GM19328 (cell line): ENCODE results near the gene ANKRD63.

Experiments
- ATAC-seq: cut with Tn5 transposase; IDR thresholded peaks from one replicate; pipeline ENCODE4 v1.9.1; 2021; ENCODE audit warnings: mild to moderate bottlenecking, moderate library complexity; ENCODE audit not compliant: unreplicated experiment

The ANKRD63 gene

DNA sequence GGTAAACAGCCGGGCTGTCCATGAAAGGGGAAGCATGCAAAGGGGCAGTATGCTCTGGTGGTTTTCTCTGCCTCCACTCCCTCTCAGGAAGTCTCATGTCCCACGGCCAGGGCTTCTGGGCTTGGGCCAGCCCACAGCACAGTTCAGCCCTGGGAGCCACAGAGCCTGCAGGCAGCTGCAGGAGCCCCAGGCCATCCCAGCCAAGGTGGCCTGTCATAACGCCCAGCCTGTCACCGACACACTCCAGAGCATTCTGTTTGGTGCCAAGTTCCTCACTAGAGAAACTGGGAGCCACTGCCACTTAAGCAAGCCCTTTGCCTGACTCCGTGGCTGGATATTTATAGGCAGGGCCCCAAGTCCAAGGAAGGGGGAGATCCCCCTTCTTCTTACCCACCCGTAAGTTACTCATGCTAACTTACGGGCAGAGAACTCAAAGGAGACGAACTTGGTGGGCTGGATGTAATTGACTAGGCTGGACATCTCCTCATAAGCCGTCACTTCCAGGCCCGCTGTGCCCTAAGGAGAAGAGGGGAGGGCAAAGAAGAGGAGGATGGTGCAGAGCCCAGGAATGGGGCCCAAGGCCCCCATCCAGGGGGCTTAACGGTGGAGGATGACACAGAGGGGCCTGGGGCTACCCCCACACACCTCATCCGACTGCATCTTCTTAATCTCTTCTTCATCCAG lies 13.2 kb upstream of the ANKRD63 start:
- no peak for ATAC-seq

DNA sequence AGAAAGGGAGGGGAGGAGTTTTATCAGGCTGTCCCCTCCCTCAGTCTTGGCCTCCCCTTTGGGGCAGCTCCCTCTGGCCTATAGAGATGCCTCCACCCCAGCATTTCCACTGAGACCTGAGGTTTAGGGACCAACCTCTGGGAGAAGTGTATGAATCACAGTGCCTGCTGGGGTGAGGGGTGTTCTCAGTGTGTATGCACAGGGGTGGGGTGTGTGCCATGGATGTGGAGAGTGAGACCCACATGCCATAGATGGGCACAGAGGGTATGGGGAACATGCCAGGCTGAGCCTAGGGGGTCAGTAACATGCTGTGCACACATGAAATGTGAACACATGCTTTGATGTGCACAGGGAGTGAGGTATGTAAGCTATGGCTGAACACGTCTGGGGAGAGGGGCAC lies 12.4 kb upstream of the ANKRD63 start:
- no peak for ATAC-seq

DNA sequence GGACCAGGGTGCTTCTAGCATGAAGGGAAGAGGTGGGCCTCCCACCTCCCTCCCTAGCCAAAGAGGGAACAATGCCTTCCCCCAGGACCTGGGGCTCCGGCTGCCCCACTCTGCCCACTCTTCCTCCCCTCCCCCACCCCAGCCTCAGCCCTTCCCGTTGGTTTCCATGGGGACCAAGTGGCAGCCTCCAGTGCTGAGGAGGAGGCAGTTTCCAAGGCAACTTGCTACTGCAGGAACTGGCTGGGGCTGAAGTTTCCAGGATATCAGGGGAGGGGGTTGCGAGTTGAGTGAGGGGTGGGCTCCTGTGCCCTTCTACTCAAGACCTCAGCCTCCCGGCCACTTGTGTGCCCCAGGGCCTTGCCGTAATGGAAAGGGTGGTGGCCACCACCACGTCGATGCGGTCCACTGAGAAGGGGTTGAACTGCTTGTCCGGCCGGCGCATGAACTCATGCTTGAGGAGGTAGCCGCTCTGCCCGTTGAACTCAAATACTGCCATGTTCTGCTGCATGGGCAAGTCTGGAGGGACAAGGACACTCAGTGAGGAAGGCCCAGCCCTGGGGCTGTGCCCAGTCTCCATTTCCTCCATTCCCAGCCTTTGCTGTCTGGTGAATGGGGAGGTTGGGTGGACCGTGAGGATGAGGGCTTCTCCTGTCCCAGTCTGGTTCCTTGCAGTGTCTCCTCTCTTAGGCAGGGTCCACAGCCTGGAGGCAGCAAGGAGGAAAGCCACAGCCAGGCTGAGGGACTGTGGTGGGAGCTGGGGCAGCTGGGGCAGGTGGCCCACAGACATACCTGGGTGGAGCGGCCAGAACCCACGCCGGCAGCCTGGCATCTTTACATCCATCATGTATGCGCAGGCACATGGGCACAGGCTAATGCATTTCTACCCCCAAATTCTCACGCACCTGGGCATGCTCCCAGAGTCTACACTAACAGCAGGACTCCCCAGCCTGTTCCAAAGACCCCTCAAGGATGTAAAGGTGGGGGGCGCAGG lies 11.3 kb upstream of the ANKRD63 start:
- ATAC-seq: no peak

DNA sequence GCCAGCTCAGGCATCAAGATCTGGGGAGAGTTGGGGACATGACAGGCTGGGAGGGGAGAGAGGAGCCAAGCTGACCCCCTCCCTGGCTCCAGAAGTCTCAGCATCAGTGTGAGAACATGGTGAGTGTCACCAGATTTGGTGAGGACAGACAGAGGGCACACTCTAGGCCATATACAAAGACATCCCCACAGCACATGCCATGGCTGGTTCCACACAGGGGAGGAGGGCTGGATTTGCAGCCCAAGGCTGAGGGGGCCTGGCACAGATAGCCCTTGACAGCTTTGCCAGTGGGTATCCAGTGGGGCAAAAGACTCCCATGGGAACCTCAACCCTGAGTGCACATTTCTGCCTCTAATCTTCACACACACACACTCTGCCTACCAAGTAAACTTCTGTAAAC lies 10.1 kb upstream of the ANKRD63 start:
- ATAC-seq: no peak

DNA sequence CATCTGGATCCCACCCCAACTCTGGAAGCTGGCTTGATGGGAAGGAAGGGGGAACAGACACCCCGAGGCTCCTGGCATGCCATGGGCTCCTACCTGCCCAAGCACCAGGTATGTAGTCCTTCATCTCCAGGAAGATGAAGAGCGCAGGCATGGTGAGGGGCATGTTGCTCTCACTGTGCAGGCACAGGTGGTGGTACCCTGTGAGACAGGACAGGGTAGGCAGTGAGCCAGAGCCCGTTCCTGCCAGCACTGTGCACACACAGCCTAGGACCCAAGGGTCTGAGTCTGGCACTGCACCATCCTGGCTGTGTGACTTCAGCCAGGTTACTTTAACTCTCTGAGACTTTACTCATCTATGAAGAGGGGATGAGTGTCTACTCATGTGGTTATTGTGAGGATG lies 9.4 kb upstream of the ANKRD63 start:
- no peak for ATAC-seq

DNA sequence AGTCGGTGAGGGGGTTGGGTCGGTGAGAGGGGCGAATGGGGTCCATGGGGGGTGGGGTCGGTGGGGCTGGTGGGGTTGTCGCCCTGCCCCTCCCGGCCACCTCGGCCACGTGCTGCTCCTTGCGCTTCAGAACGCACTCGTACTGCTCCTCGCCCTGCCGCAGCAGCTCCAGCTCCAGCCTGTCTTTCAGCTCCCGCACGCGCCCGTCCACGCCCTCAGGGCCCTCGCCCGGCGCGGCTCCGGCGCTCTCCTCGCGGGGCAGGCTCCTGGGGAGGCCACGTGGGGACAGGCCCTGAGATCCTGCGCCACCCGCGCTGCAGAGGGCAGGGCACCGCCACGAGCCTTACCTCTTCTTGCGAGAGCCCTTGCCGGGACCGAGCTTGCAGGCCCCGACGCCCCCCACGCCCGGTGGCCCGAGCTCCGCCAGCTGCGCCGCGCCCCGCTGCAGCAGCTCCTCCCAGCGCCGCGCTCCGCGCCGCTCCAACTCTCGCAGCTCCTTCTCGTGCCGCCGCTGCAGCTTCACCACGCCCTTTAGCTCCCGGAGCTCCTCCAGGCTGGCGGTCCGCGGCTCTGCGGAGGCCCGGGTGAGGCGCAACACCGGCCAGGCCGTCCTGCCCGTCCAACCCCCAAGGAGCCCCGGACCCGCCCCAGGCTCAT lies 8.2 kb upstream of the ANKRD63 start:
- ATAC-seq: no peak

DNA sequence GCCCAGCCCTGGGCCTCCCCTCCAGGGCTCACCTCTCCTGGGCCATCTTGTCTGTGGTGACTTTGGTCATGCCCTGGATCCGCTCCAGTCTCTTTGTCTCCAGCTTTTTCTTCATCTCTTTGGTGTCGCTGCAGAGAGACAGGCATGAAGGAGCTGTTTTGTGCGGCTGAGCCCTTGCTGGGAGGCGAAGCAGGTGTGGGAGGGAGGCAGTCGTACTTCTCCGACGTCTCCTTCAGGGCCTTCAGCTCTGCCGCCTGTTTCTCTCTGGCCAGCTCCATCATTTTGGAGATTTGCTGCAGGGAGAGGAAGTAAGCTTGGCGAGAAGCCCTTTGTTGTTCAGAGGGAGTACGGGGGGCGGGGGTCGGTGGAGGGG lies 7.7 kb upstream of the ANKRD63 start:
- no peak for ATAC-seq

DNA sequence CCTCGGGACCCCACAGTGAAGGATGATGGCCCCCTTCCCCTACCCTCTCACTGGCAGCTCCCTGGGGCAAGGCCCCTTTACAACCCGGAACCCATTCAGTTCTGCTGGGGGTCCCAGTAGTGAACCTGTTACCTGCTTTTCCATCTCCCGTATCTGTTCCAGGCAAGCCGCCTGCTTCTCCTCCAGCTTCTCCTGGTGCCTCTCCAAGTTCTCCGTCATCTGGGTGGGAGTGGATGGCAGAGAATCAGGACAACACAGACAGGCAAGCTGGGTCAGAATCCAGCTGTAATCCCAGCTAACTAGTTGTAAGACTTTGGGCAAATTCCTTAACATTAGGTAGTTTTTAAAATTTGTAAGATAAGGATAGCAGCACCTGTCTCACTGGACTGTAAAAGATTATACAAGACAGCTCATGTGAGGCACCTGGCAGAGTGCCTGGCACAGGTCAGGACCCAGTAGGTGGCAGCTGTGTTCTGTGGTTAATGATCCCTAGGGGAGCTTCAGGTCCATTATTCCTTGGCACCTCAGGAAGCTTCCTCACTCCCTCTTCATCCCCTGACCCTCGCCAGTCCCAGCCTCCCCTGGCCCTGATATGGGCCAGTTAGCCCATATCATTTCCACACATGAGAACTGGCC lies 6.4 kb upstream of the ANKRD63 start:
- no peak for ATAC-seq

DNA sequence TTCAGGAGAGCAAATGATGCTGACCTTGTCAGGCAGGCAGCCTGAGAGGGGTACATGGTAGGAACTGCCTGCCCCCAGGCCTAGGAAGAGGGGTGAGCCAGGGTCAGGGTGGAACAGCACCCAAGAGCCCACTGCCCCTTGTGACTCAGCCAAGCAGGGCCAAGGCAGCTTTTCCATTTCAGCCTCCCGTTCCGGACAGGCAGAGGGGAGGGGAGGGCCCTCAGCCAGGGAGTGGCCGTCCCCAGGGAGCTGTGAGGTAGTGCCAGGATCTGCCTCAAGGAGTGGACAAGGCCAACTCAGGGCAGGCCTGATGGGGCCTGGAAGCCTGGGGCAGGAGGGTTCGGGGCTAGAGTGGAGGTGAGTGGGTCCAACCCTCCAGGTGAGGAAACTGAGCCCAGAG lies 5.1 kb upstream of the ANKRD63 start:
- no peak for ATAC-seq

DNA sequence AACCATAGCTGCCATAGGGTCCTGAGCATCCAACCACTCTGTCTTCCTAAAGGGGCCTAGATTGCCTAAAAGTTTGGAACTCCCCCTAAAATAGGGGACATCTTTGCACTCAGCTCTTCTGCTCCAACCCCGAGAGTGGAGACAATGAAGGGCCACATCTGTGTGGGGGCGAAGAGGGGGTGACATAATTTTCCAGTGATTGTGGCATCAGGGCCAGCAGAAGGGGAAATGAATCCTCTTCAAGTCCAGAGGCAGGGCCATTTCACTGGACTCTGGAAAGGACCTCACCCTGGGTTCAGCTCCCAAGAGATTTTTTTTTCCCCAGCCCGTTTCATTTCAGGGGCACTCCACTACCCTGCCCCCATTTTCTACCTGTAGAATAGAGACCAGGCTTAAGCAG lies 4.6 kb upstream of the ANKRD63 start:
- no peak for ATAC-seq

DNA sequence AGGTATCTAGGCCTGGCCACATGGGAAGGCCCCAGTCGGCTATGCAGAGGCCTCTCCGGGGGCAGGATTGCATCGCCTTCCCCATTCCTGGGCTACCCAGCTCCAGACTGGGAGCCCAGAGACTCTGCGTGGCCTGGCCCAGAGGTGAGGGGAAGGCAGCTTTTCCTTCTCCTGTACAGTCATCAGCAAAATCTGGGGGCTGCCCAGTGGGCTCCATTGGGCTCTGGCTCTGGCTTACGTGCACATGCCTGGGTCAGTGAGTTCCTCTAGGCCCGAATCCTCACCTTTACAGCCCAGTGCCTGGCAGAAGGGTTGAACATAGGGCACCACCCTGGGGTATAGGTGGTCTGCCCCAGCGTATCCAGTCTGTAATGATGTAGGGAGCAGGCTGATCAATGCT lies 3.9 kb upstream of the ANKRD63 start:
- no peak for ATAC-seq

DNA sequence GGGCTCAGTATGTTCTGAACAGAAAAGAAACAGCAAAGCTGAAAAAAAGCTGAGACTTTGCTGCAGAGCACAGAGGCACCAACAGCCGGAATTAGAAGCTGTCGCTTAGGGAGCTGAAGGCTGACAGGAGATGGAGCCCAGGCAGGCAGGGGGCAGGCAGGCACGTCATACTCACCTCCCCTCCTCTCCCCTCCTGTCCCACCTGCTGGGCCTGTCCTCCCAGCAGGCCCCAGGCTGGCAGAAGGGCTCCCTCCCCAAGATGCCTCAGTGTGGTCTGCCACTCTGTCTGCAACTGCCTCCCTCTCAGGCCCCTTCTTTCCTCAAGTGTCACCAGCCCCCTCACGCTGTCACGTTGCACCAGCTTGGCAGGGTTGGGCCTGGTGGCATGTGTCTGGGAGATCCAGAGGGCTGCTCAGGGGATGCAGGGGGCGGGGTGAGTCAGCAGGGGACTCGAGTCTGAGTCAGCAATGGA lies 3.2 kb upstream of the ANKRD63 start:
- ATAC-seq: no peak

DNA sequence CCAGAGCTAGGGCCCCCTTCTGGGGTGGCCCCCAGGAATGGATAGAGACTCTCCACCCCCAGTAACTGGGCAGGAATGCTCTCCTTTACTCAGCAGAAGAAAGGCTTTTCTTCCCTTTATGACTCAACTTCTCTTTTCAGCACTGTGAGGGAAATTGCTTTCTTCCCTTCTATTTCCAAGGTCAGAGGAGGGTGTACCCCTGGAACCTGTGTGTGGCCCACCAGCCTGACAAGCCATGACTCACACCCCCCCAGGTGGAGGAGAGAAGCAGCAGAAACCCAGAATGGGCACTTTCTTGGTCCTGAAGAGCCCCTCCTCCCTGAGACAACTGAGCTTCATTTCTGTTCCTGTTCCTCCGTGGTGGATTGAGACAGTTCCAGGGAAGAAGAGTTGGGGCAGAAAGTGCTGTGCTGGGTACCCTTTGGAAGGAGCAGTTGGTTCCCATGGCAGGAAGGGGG lies 2.7 kb upstream of the ANKRD63 start:
- no peak for ATAC-seq

DNA sequence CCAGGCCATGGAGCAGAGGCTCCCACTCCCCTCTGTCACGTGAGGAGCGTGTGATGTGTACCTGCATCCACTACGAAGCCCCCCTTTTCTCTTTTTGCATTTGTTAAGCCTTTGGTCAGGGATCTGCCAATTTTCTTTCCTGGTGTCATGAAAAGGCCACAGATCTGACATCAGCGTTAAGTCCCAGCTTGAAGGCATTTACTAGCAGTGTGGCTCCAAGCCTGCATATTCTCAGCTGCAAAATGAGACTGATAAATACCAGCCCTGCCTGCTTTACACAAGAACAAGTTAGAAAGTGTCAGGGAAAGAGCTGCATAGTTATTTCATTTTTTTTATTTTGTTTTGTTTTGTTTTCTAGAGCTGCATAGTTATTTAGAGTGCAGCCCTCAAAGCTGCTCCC lies 2.3 kb upstream of the ANKRD63 start:
- ATAC-seq: no peak

DNA sequence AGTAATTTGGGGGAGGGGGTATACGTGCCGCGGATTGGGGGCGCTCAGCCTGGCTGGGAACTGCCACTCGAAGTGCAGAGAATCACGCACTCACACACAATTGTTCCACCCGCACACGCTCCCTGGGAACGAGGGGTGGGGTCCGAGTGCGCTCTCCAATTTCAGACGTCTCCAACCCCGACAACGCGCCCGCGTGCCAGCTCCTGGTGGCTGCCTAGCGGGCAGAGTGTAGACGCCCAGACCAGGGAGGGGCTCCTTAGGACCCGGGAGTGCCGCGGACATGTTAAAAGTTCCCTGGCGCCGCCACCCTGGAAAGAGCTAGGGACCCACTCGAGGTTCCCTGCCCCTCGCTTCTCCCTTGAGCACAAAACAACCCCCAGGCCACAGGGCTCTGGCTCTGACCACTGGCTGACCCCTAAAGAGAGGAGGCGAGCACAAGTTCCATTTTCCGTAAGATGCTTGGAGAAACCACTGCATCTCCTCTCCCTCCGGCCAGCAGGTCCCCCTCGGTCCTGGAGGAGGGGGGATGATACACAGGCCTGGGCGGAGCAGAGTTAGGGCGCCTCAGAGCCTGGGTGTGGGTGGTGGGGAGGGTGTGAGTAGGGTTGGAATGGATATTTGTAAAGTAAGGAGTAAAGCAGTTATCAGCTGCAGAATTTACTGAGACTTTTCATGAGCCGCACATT lies 894 bp upstream of the ANKRD63 start:
- ATAC-seq: no peak

DNA sequence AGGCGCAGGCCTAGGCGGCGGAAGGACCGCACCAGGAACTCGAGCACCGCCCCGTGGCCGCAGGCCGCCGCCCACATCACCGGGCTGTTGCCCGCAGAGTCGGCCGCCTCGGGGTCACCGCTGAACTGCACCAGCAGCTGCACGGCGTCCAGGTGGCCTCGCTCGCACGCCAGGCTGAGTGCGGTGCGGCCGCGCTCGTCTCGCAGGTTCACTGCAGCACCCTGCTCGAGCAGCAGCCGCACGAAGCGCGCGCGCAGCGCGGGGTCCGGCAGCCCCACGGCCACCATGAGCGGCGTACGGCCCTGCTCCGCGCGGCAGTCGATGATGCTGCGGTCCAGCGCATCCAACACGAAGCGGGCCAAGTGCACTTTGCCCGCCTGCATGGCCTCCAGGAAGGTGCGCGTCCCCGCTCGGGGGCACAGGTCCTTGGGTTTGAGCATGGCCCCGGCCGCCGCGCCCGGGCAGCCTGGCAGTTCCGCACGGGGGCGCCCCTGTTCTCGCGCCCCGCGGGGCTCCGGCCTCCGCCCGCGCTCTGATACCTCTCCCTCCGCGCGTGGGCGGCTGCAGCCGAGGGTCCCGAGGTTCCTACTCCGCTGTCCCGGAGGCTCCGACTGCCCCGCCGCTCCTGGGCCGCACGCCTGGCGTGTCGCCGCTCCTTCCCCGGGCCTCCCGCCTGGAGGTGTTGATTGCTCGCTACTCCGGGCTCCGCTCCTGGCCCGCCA lies 556 bp downstream of the ANKRD63 start:
- ATAC-seq: no peak

DNA sequence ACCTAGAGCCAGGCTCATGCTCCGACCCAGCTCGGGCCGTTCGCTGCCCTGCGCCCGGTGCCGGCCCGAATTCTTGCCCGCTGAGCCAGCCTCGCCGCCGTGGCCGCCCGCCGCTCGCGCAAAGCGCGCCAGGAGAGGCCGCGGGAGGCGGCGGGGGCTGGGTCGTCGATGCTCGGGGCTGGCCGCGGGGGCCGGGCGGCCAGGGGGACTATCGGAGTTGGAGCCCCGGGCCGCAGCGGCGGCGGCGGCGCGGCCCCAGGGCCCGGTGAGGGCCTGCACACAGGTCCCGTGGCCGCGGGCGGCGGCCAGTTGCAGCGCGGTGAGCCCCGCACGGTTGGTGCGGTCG lies 1.1 kb downstream of the ANKRD63 start:
- no peak for ATAC-seq

DNA sequence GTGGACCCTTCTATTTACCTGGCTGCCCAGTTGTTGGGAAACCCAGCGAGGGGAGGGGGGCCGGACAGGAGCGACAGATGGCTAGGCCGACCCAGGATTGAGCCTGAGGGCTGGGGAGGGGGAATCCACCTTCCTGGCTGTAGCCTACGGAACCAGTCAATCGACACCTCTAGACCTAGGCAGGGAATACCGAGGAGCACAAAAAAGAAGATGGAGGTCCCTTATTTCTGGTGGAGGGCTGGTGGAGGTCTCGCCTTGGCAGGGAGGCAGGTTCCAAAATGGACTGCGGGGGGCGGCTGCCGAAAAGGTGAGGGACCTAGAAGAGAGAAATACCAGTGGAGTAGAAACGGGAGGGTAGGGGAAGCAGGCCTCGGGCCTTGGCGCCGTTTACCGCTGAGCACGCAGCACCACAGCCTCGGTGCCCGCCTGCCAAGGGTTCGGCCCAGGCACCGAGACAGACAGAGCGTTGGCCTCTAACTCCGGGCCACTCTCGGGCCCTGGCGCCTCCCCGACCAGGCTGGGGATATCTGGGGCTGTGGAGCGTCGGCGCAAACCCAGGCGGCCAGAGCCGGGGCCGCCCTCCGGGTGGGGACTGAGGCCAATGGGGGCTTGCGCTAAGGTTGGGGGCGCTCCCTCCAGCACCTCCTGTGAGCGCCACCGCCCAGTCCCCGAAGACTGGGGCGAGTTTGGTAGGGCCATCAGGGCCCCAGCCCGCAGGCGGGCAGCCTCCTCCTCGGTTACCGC lies 1.6 kb downstream of the ANKRD63 start:
- no peak for ATAC-seq
